ENCODE measurements around the gene C12orf76. TPM values are rescaled to one million over a fixed set of nuclear protein-coding genes. Genes with fewer than 3 reads are reported as not detected.

C12orf76 gene
- total RNA-seq, 3 donors from 2014 or later: 5.9 to 6.8 (median 6.4) TPM

DNA sequence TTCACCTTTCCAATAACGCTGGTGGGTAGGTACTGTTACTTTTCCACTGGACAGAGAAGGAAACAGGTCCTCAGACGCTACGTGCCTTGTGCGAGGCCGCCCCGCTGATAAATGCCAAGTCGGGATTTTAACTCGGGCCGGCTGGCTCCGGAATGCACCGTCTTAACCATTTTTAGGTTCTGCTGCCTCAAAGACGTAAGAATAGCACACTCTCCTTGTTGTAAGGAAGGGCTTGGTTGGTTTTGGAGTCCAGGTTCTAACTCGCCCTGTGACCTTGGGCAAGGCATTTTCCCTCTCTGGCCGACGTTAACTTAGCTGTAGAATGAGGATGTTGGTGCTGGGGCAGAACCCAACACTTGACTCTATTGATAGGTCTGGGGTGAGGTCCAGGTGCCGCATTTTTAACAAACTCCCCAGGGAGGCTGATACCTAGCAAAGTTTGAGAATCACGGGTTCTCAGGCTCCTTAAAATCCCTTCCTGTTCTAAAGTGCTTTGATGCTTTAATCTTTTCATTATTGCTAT is 48.3 kb downstream of the C12orf76 start:
- Mint-ChIP-seq H3K4me3 (peak overlapping the region; percentile 100), H3K27me3 (ENCODE audit: low read depth) (no peaks in the 10 kb centered on the region), H3K36me3 (ENCODE audit: insufficient read depth) (peaks cover 3% of the 10 kb centered on the region), H3K9me3 (no peaks in the 10 kb centered on the region), H3K4me1 (ENCODE audit: low read depth) (peaks cover 65% of the 10 kb centered on the region)
- DNase-seq: no peak
- ATAC-seq: no peak

GRCh38 chr12:109999649-109999971 is 48.7 kb downstream of the C12orf76 start:
- Mint-ChIP-seq H3K4me1 (ENCODE audit: low read depth) (peaks cover 64% of the 10 kb centered on the region), H3K36me3 (ENCODE audit: insufficient read depth) (peaks cover 3% of the 10 kb centered on the region), H3K9me3 (no peaks in the 10 kb centered on the region), H3K4me3 (peak overlapping the region; percentile 100), H3K27me3 (ENCODE audit: low read depth) (no peaks in the 10 kb centered on the region)
- ATAC-seq (no peak), DNase-seq (no peak)

- peaks cover 3% of the 10 kb centered on the region for H3K36me3 Mint-ChIP-seq (ENCODE audit: insufficient read depth)
- H3K9me3 Mint-ChIP-seq: no peaks in the 10 kb centered on the region
- DNase-seq (peak; percentile 79), ATAC-seq (peak; percentile 68)
- H3K27me3 Mint-ChIP-seq (ENCODE audit: low read depth): no peaks in the 10 kb centered on the region
- peaks cover 64% of the 10 kb centered on the region for H3K4me1 Mint-ChIP-seq (ENCODE audit: low read depth)
- peak within 1 kb of the TSS; percentile 100 for H3K4me3 Mint-ChIP-seq
These were observed 49.2 kb downstream of the C12orf76 start, which contains the start of gene ANKRD13A for GRCh38 chr12:109998904-109999648. Gene ANKRD13A (plus strand): TSS chr12:109999430. CDS start chr12:109999689, 259 bp downstream.

DNA sequence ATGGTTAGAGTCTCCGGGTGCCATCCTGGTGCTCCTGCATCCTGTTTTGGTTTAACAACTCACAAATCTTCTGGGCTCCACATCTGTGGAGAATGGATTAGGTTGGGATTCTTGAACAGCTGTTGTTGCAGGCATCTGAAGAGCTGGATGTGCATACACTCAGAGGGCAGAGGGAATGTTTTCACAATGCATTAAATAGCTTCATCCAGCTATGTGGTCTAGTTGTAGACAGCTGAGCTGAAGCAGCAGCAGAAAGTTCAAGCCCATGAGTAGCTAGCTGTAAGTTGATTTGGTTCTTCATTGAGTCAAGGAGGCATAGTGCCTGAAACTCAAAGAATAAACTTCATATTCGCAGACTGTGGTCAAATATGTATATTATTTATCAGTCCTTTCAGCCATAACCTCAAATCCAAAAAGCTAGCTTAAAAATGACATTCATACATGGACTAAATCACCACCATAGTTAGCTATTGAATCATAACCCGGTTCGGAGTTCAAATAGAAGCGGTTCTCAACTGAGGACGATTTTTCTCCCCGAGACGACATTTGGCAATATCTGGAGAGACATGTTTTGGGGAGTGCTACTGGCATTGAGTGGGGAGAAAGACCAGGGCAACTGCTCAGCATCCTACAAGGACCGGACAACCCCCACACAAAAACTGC is 50.0 kb downstream of the C12orf76 start:
- H3K4me3 Mint-ChIP-seq: peak overlapping the region; percentile 91
- H3K27me3 Mint-ChIP-seq (ENCODE audit: low read depth): no peaks in the 10 kb centered on the region
- ATAC-seq (no peak), DNase-seq (no peak)
- no peaks in the 10 kb centered on the region for H3K9me3 Mint-ChIP-seq
- H3K4me1 Mint-ChIP-seq (ENCODE audit: low read depth): peaks cover 66% of the 10 kb centered on the region
- peaks cover 3% of the 10 kb centered on the region for H3K36me3 Mint-ChIP-seq (ENCODE audit: insufficient read depth)

DNA sequence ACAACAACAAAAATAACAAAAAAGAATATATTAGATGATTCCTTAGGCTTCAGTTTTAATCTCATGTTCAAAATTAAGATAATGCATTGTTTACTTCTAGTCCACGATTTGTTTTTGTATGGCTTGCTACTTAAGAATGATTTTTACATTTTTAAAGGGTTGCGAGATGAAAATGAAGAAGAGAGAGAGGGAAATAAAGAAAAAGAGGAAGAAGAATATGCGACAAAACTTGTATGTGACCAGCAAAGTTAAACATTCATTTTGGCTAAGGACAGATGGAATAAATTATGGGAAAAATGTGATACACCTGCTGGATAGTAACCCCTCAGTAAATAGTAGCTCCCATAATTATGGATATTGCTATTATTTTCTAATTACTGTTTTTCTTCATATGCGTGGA is 50.9 kb downstream of the C12orf76 start:
- DNase-seq (no peak), ATAC-seq (no peak)
- H3K4me1 Mint-ChIP-seq (ENCODE audit: low read depth): peaks cover 66% of the 10 kb centered on the region
- no peaks in the 10 kb centered on the region for H3K27me3 Mint-ChIP-seq (ENCODE audit: low read depth)
- peaks cover 2% of the 10 kb centered on the region for H3K36me3 Mint-ChIP-seq (ENCODE audit: insufficient read depth)
- H3K9me3 Mint-ChIP-seq: no peaks in the 10 kb centered on the region
- H3K4me3 Mint-ChIP-seq: peak overlapping the region; percentile 91

GRCh38 chr12:109996483-109996853 is 51.9 kb downstream of the C12orf76 start:
- Mint-ChIP-seq H3K36me3 (ENCODE audit: insufficient read depth) (peaks cover 6% of the 10 kb centered on the region), H3K9me3 (no peaks in the 10 kb centered on the region), H3K4me3 (peak overlapping the region; percentile 96), H3K4me1 (ENCODE audit: low read depth) (peaks cover 65% of the 10 kb centered on the region), H3K27me3 (ENCODE audit: low read depth) (no peaks in the 10 kb centered on the region)
- no peak for DNase-seq
- no peak for ATAC-seq

- no peaks in the 10 kb centered on the region for H3K27me3 Mint-ChIP-seq (ENCODE audit: low read depth)
- ATAC-seq (peak; percentile 85), DNase-seq (peak; percentile 88)
- H3K9me3 Mint-ChIP-seq: no peaks in the 10 kb centered on the region
- peak within 1 kb of the TSS; percentile 96 for H3K4me3 Mint-ChIP-seq
- H3K36me3 Mint-ChIP-seq (ENCODE audit: insufficient read depth): peaks cover 8% of the 10 kb centered on the region
- H3K4me1 Mint-ChIP-seq (ENCODE audit: low read depth): peaks cover 63% of the 10 kb centered on the region
These were observed 52.4 kb downstream of the C12orf76 start, which contains the start of gene GIT2 for GRCh38 chr12:109995686-109996482. Gene GIT2 (minus strand): TSS chr12:109996368. CDS start chr12:109996224, 144 bp downstream.

- Mint-ChIP-seq H3K4me3 (peak overlapping the region; percentile 96), H3K36me3 (ENCODE audit: insufficient read depth) (peaks cover 12% of the 10 kb centered on the region), H3K4me1 (ENCODE audit: low read depth) (peaks cover 65% of the 10 kb centered on the region), H3K27me3 (ENCODE audit: low read depth) (no peaks in the 10 kb centered on the region), H3K9me3 (no peaks in the 10 kb centered on the region)
- ATAC-seq (no peak), DNase-seq (no peak)
These were observed 53.0 kb downstream of the C12orf76 start for GRCh38 chr12:109995361-109995685.

DNA sequence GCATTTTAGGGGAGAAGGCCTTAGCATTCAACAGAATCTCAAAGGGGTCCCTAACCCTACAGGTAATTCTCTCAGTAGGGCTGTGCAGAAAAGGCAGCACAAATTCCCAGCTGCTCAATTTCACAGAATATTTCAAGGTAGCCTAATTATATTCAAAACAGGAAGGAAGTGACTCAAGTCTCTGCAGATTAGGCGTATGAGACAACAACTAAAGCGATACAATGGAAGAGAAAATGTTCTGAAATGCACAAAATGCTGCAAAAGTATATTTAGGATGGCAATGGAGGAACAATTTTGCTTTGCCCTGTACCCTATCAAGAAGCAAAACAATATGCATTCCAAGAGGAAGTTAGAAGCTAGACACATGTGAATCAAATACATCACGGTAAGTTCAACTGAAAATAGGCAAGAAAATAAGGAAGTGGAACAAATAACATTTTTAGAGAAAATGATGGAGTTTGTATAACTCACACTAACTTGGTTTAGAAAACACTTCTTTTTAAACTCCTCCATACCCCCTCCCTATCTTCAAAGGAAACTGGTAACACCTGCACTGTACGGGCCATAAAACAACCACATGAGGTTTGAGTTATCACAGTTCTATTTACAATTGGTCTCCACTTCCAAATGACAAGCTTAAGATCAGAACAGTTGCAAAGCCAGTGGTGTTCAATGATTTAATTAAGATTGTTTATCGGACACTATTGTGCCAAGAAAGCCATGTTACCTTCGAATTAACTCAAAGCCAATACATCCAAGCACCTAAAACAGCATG is 53.7 kb downstream of the C12orf76 start:
- H3K36me3 Mint-ChIP-seq (ENCODE audit: insufficient read depth): peaks cover 16% of the 10 kb centered on the region
- H3K4me3 Mint-ChIP-seq: peak overlapping the region; percentile 96
- H3K4me1 Mint-ChIP-seq (ENCODE audit: low read depth): peaks cover 65% of the 10 kb centered on the region
- no peak for ATAC-seq
- H3K27me3 Mint-ChIP-seq (ENCODE audit: low read depth): no peaks in the 10 kb centered on the region
- no peaks in the 10 kb centered on the region for H3K9me3 Mint-ChIP-seq
- DNase-seq: no peak

DNA sequence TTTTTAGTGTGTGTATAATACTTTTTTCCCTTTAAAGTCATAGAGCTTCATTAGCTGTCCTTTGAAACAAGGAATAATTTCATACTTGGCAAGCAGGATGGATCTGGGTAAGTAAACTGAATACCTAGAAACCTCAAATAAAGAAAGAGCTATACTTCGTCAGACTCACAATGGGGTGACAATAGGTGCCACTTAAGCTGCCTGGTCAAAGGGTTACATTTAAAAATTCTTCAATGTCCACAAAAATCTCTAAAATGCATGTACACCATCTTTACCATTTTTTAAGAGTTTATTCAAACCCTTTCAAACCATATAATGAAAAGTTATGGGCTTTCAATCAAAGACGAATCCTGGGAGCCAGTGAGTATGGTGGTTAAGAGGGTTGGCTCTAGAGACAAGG is 55.2 kb downstream of the C12orf76 start:
- Mint-ChIP-seq H3K4me1 (ENCODE audit: low read depth) (peaks cover 62% of the 10 kb centered on the region), H3K9me3 (no peaks in the 10 kb centered on the region), H3K4me3 (peak overlapping the region; percentile 33), H3K27me3 (ENCODE audit: low read depth) (no peaks in the 10 kb centered on the region), H3K36me3 (ENCODE audit: insufficient read depth) (peaks cover 22% of the 10 kb centered on the region)
- no peak for ATAC-seq
- DNase-seq: no peak

DNA sequence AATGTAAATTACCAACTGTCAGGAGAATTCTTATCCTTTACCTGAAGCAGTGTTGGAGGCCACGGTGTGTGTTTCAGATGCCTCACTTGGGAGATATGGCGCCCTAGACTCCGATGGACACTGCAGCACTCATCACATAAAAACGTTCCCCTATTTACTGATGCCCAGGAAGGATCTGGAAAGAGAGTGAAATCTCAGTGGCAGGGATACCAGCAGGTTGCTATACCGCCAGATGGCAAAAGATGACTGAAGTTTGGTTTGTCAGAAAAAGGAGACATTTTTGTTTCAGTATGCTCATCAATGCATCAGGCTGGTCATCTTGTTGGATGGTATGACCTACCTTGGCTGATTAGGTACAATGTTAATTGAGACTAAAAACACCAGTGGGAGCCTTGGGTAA is 56.7 kb downstream of the C12orf76 start:
- Mint-ChIP-seq H3K27me3 (ENCODE audit: low read depth) (no peaks in the 10 kb centered on the region), H3K4me3 (no peak overlapping the region), H3K9me3 (no peaks in the 10 kb centered on the region), H3K4me1 (ENCODE audit: low read depth) (peaks cover 62% of the 10 kb centered on the region), H3K36me3 (ENCODE audit: insufficient read depth) (peaks cover 28% of the 10 kb centered on the region)
- DNase-seq: no peak
- no peak for ATAC-seq

All from activated T-cell treated with anti-CD3 and anti-CD28 coated beads, Interleukin-2, amount 50 U/mL, for 4 hours (primary cell).